ENCODE measurements around the gene USP27X. TPM values are rescaled to one million over a fixed set of nuclear protein-coding genes. Genes with fewer than 3 reads are reported as not detected.

The USP27X gene
- total RNA-seq = 16.6 to 17.2 TPM (median 16.7 TPM) in 3 replicates

GRCh38 chrX:49878834-49879655, at the start of gene USP27X:
USP27X (plus strand) TSS chrX:49879484; CDS start chrX:49880308, 824 bp downstream.
- H3K36me3 Mint-ChIP-seq = peaks cover 10% of the 10 kb centered on the region
- H3K27ac Mint-ChIP-seq = peak within 1 kb of the TSS; percentile 93
- peak; percentile 56 to 75 for DNase-seq (ENCODE audit: low spot score in 2 of 2, unreplicated experiment in 2 of 2)
- H3K4me3 Mint-ChIP-seq = peak within 1 kb of the TSS; percentile 80
- peaks cover 13% of the 10 kb centered on the region for H3K9me3 Mint-ChIP-seq
- peak; percentile 79 for TF ChIP-seq CTCF (IDR thresholded peaks at IDR 0.05; ENCODE audit: unreplicated experiment)
- peaks cover 29% of the 10 kb centered on the region for H3K4me1 Mint-ChIP-seq
- H3K27me3 Mint-ChIP-seq (ENCODE audit: low read depth) = no peaks in the 10 kb centered on the region

GRCh38 chrX:49838374-49838773, 40.9 kb upstream of the USP27X start:
- no peak overlapping the region for H3K27ac Mint-ChIP-seq
- H3K4me3 Mint-ChIP-seq = no peak overlapping the region
- DNase-seq (ENCODE audit: low spot score in 2 of 2, unreplicated experiment in 2 of 2) = no peak
- H3K9me3 Mint-ChIP-seq = peaks cover 22% of the 10 kb centered on the region
- no peaks in the 10 kb centered on the region for H3K27me3 Mint-ChIP-seq (ENCODE audit: low read depth)
- H3K36me3 Mint-ChIP-seq = no peaks in the 10 kb centered on the region
- TF ChIP-seq CTCF (IDR thresholded peaks at IDR 0.05; ENCODE audit: unreplicated experiment) = no peak
- H3K4me1 Mint-ChIP-seq = peaks cover 7% of the 10 kb centered on the region

- TF ChIP-seq CTCF (IDR thresholded peaks at IDR 0.05; ENCODE audit: unreplicated experiment) = peak; percentile 46
- peak overlapping the region; percentile 61 for H3K27ac Mint-ChIP-seq
- H3K4me3 Mint-ChIP-seq = no peak overlapping the region
- peaks cover 25% of the 10 kb centered on the region for H3K9me3 Mint-ChIP-seq
- H3K36me3 Mint-ChIP-seq = no peaks in the 10 kb centered on the region
- peaks cover 7% of the 10 kb centered on the region for H3K4me1 Mint-ChIP-seq
- no peaks in the 10 kb centered on the region for H3K27me3 Mint-ChIP-seq (ENCODE audit: low read depth)
- peak; percentile 59 to 64 for DNase-seq (ENCODE audit: low spot score in 2 of 2, unreplicated experiment in 2 of 2)
Measured at GRCh38 chrX:49840679-49841078, 38.6 kb upstream of the USP27X start.

GRCh38 chrX:49842621-49843020, 36.7 kb upstream of the USP27X start:
- H3K4me3 Mint-ChIP-seq = no peak overlapping the region
- no peaks in the 10 kb centered on the region for H3K27me3 Mint-ChIP-seq (ENCODE audit: low read depth)
- no peak for DNase-seq (ENCODE audit: low spot score in 2 of 2, unreplicated experiment in 2 of 2)
- no peak overlapping the region for H3K27ac Mint-ChIP-seq
- H3K4me1 Mint-ChIP-seq = peaks cover 20% of the 10 kb centered on the region
- peaks cover 35% of the 10 kb centered on the region for H3K9me3 Mint-ChIP-seq
- no peaks in the 10 kb centered on the region for H3K36me3 Mint-ChIP-seq
- no peak for TF ChIP-seq CTCF (IDR thresholded peaks at IDR 0.05; ENCODE audit: unreplicated experiment)

- no peak for TF ChIP-seq CTCF (IDR thresholded peaks at IDR 0.05; ENCODE audit: unreplicated experiment)
- DNase-seq (ENCODE audit: low spot score in 2 of 2, unreplicated experiment in 2 of 2) = no peak
- Mint-ChIP-seq H3K9me3 (peaks cover 41% of the 10 kb centered on the region), H3K27me3 (ENCODE audit: low read depth) (no peaks in the 10 kb centered on the region), H3K4me1 (peaks cover 20% of the 10 kb centered on the region), H3K4me3 (no peak overlapping the region), H3K36me3 (no peaks in the 10 kb centered on the region), H3K27ac (no peak overlapping the region)
Measured at GRCh38 chrX:49844611-49845010, 34.7 kb upstream of the USP27X start.
